ENCODE results near the gene RPS15. TPM values are rescaled to one million over a fixed set of nuclear protein-coding genes. Genes with fewer than 3 reads are reported as not detected.

RPS15 gene
- total and polyA plus RNA-seq, 2 of the 13 experiments (the other 11 are each of a cell fraction or from before 2014, with no cell fraction given): 695 to 1,411 TPM

DNA sequence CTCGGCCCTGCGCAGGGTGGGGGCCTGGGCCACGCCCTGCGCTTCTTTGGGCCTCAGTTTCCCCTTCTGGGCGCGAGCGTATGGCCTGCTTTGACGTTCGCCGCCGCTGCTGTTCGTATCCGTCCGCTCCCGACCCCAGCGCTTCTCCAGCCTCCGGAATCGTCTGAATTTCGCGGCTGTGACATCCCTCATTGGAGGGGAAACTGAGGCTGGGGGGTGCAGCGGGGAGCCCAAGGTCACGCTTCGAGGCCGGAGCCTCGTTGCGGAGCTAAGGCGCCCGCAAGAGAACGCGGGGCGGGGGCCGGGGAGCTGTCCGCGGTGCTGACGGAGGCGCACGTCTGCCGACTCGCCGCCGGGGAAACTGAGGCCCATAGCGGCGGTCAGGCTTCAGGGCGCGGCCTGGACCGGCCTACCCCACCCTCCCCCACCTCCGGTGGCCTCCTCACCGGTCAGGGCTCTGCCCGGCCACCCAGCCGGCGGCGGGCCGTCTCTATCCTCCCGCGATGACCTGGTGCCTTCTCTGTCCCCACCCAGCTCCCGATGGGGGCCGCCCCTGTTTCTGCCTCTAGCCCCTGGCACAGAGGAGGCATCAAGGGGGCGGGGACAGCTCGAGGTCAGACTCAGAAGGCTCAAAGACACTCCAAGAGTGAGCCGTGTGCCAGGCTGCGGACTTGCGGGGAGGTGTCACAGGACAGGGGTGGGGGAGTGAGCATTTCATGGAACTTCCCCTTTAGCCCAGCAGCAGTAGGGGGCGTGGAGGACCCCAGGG, 8.7 kb downstream of the RPS15 start (continued):
- TF ChIP-seq ZNF142 (CRISPR knock-in tag; IDR thresholded peaks at IDR 0.05): no peak
- TF ChIP-seq ZNF263 (CRISPR knock-in tag; IDR thresholded peaks at IDR 0.05): no peak
- 0 out of 2 replicates have a peak, but pooled peaks have one; percentile 28 for TF ChIP-seq THAP9 (CRISPR knock-in tag; IDR thresholded peaks at IDR 0.05; ENCODE audit: borderline replicate concordance)
- no peak for TF ChIP-seq ZNF75D (CRISPR knock-in tag; IDR thresholded peaks at IDR 0.05; ENCODE audit: borderline replicate concordance)
- TF ChIP-seq SKI (IDR thresholded peaks at IDR 0.05; ENCODE audit: partially characterized antibody): no peak
- TF ChIP-seq, protein P1, sequence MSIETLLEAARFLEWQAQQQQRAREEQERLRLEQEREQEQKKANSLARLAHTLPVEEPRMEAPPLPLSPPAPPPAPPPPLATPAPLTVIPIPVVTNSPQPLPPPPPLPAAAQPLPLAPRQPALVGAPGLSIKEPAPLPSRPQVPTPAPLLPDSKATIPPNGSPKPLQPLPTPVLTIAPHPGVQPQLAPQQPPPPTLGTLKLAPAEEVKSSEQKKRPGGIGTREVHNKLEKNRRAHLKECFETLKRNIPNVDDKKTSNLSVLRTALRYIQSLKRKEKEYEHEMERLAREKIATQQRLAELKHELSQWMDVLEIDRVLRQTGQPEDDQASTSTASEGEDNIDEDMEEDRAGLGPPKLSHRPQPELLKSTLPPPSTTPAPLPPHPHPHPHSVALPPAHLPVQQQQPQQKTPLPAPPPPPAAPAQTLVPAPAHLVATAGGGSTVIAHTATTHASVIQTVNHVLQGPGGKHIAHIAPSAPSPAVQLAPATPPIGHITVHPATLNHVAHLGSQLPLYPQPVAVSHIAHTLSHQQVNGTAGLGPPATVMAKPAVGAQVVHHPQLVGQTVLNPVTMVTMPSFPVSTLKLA (IDR thresholded peaks at IDR 0.05): no peak
- no peak for TF ChIP-seq FOSL2 (CRISPR knock-in tag; IDR thresholded peaks at IDR 0.05)
- TF ChIP-seq, protein P2, sequence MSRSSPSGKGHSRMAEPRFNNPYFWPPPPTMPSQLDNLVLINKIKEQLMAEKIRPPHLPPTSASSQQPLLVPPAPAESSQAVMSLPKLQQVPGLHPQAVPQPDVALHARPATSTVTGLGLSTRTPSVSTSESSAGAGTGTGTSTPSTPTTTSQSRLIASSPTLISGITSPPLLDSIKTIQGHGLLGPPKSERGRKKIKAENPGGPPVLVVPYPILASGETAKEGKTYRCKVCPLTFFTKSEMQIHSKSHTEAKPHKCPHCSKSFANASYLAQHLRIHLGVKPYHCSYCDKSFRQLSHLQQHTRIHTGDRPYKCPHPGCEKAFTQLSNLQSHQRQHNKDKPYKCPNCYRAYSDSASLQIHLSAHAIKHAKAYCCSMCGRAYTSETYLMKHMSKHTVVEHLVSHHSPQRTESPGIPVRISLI (CRISPR knock-in tag; IDR thresholded peaks at IDR 0.05; ENCODE audit: borderline replicate concordance): no peak
- TF ChIP-seq LBX2 (CRISPR knock-in tag; IDR thresholded peaks at IDR 0.05; ENCODE audit: borderline replicate concordance): no peak
- peak; percentile 30; the same call in 1 of the 2 replicates for TF ChIP-seq BORCS8-MEF2B (CRISPR knock-in tag; IDR thresholded peaks at IDR 0.05)
- TF ChIP-seq, protein P3, sequence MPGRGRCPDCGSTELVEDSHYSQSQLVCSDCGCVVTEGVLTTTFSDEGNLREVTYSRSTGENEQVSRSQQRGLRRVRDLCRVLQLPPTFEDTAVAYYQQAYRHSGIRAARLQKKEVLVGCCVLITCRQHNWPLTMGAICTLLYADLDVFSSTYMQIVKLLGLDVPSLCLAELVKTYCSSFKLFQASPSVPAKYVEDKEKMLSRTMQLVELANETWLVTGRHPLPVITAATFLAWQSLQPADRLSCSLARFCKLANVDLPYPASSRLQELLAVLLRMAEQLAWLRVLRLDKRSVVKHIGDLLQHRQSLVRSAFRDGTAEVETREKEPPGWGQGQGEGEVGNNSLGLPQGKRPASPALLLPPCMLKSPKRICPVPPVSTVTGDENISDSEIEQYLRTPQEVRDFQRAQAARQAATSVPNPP (CRISPR knock-in tag; IDR thresholded peaks at IDR 0.05): no peak
- TF ChIP-seq WIZ (CRISPR knock-in tag; IDR thresholded peaks at IDR 0.05): peak; percentile 77
- no peak for TF ChIP-seq PAWR (CRISPR knock-in tag; IDR thresholded peaks at IDR 0.05; ENCODE audit: borderline replicate concordance)
